Loucy (cell line): ENCODE data around the gene SAG.

Source experiments
- CTCF ChIP-seq: fragments of 200-600 bp; sonication (generic); conservative IDR thresholded peaks from 2 replicates; pipeline ENCODE4 v1.5.1; 2014; ENCODE audit warnings: mild to moderate bottlenecking, antibody characterized with exemption, low read length
- EZH2phosphoT487 ChIP-seq: fragments of 200-600 bp; IDR thresholded peaks from 2 replicates; pipeline ENCODE4 v1.6.1; 2018; ENCODE audit warnings: antibody characterized with exemption, mild to moderate bottlenecking, moderate library complexity, borderline replicate concordance

- TF ChIP-seq CTCF: no peak
- TF ChIP-seq EZH2phosphoT487: no peak
Measured at GRCh38 chr2:233395687-233396086, 88.1 kb downstream of the SAG start.
